ENCODE data around the gene ZRANB1. TPM values are rescaled to one million over a fixed set of nuclear protein-coding genes. Genes with fewer than 3 reads are reported as not detected.
A peak's percentile ranks its signal among the peaks of the same experiment; 100 is the strongest.

Gene ZRANB1
- total RNA-seq, 2 donors from 2014 or later, result 15.0 to 16.0 TPM

DNA sequence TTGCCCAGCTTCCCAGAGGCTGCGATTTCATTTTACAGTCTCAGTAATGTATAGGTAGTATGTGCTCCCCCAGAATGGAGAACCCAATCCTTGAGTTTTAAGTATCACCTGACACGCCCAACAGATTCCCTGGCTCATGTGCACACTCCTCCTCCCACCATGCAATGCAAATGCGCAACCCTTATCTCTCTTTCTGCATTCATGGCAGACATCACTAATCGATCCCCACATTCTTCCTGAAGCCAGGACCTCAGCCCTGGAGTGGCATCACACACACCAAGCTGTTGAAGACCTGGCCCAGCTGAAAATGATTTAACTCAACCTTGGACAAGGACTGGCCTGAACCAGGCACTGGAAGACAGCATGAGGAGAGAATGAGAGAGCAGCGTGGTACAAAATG, 68.4 kb downstream of the ZRANB1 start:
- H3K4me1 Mint-ChIP-seq (ENCODE audit: low read depth), result no peaks in the 10 kb centered on the region
- DNase-seq (no peak), ATAC-seq (replicated peaks in 1 of 2) (no peak)
- no peaks in the 10 kb centered on the region for H3K36me3 Mint-ChIP-seq (ENCODE audit: insufficient read depth in 2 of 2)
- H3K27ac Mint-ChIP-seq, result no peak overlapping the region
- H3K27me3 Mint-ChIP-seq (ENCODE audit: low read depth), result peaks cover 7% of the 10 kb centered on the region
- H3K4me3 Mint-ChIP-seq, result no peak overlapping the region
- H3K9me3 Mint-ChIP-seq, result no peaks in the 10 kb centered on the region

DNA sequence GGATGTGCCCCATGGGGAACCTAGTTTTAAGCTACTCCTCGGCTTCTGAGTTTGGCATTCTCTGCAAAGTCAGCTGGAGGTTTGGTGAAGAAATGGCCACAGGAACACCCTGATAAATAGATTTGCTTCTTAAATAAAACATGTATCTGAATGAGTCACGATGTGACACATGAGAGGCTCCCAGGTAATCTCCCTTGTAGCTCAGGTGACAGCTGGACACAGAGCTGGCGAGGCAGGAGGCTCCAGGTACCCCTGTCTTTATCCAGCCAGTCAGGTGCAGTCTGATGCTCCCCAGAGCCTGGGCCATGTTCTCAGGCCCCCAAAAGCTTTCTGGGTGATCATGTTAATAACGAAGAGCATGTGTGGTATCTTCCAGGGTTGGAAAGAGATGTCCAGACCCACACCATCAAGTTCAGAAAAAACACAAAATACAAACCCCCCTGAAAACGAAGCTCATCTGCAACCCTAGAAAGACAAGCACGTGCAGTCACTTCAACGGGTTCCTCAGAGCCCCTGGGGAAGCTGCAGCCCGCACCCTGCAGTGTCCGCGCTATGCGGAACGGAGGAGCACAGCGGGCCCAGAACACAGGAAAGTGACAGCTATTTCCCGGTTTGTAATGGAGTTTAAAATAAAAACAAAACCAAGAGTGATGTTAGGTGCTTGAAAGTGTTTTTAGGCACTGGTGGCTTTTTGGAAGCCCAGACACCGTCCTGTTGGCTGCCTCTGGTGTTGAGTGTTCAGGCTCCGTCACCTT, 69.4 kb downstream of the ZRANB1 start:
- Mint-ChIP-seq H3K9me3 (no peaks in the 10 kb centered on the region), H3K4me1 (ENCODE audit: low read depth) (no peaks in the 10 kb centered on the region), H3K27me3 (ENCODE audit: low read depth) (peaks cover 11% of the 10 kb centered on the region), H3K36me3 (ENCODE audit: insufficient read depth in 2 of 2) (no peaks in the 10 kb centered on the region), H3K4me3 (no peak overlapping the region), H3K27ac (no peak overlapping the region)
- ATAC-seq (replicated peaks in 1 of 2) (no peak), DNase-seq (no peak)

DNA sequence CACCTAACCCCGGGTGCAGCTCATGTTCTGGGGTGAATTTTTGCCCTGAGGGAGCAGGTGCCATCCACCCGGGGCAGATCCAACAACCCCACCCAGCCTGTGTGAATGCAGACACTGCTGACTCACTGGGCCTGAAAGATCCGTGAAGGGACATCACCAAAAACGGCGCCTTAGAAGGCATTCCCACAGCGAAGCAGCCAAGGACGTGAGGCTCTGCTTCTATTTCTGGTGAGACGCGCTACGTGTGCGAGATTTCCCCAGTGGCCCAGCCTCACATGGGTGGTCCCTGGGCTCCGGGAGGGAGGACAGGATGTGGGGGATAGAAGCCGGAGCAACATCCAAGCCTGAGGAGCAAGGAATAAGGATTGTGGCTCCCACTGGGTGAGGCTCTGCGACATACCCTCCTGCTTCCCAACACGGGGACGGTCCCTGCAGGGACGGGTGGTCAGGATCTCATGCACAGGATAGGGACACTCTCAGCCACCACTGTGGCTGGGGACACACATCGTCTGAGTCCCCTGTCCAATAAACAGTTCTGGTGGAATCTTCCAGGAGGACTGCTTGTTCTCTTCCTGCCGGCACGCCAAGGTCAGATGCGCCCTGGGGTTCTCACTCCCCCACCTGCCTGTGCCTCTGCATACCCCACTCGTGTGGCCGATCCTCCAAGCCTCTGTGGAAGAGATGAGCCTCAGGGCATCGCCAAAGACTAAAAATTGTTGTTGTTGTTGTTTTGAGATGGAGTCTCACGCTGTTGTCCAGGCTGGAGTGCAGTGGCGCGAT, 70.2 kb downstream of the ZRANB1 start:
- H3K4me3 Mint-ChIP-seq, result no peak overlapping the region
- peaks cover 11% of the 10 kb centered on the region for H3K27me3 Mint-ChIP-seq (ENCODE audit: low read depth)
- no peaks in the 10 kb centered on the region for H3K9me3 Mint-ChIP-seq
- no peak for ATAC-seq (replicated peaks in 1 of 2)
- no peak overlapping the region for H3K27ac Mint-ChIP-seq
- no peaks in the 10 kb centered on the region for H3K4me1 Mint-ChIP-seq (ENCODE audit: low read depth)
- H3K36me3 Mint-ChIP-seq (ENCODE audit: insufficient read depth in 2 of 2), result no peaks in the 10 kb centered on the region
- no peak for DNase-seq

GRCh38 chr10:125012851-125013528, 71.1 kb downstream of the ZRANB1 start:
- H3K4me3 Mint-ChIP-seq, result no peak overlapping the region

GRCh38 chr10:125013529-125013872, 71.6 kb downstream of the ZRANB1 start:
- no peaks in the 10 kb centered on the region for H3K9me3 Mint-ChIP-seq
- peaks cover 16% of the 10 kb centered on the region for H3K27me3 Mint-ChIP-seq (ENCODE audit: low read depth)
- no peak for ATAC-seq (replicated peaks in 1 of 2)
- DNase-seq, result no peak
- no peaks in the 10 kb centered on the region for H3K4me1 Mint-ChIP-seq (ENCODE audit: low read depth)
- no peaks in the 10 kb centered on the region for H3K36me3 Mint-ChIP-seq (ENCODE audit: insufficient read depth in 2 of 2)
- no peak overlapping the region for H3K4me3 Mint-ChIP-seq
- H3K27ac Mint-ChIP-seq, result no peak overlapping the region

More at GRCh38 chr10:125012851-125013528, 71.1 kb downstream of the ZRANB1 start:
- no peak for DNase-seq
- no peaks in the 10 kb centered on the region for H3K36me3 Mint-ChIP-seq (ENCODE audit: insufficient read depth in 2 of 2)
- no peaks in the 10 kb centered on the region for H3K4me1 Mint-ChIP-seq (ENCODE audit: low read depth)
- no peak overlapping the region for H3K27ac Mint-ChIP-seq
- no peaks in the 10 kb centered on the region for H3K9me3 Mint-ChIP-seq
- H3K27me3 Mint-ChIP-seq (ENCODE audit: low read depth), result peaks cover 11% of the 10 kb centered on the region
- ATAC-seq (replicated peaks in 1 of 2), result no peak

DNA sequence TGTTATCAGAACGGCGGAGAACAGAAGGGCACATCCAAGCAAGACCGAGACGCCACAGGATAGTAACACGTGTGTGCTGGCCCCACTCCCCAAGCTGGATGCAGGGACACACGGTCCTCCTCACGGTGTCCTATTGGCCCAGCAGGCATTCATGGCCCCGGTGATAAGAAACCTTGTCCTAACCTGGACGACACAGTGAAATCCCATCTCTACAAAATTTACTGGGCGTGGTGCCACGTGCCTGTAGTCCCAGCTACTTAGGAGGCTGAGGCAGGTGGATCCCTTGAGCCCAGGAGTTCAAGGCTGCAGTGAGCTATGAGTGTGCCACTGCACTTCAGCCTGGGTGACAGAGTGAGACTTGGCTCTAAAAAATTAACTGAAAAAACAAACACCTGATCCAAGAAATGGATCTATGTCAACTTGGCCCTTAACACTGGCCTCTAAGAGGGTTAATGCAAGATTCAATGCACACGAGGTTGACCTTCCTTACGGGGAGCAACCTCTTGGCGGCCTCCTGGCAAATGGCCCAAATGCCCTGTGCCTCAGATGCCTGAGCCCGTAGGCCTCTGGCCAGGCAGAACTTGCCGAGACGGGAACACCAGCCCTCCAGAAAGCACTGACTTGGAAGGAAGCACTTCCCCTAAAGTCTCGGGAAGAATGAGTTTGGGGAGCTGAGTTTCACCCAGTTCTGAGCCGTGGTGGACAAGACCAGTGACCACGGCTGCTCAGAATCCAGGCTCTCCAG, 72.3 kb downstream of the ZRANB1 start:
- peaks cover 18% of the 10 kb centered on the region for H3K27me3 Mint-ChIP-seq (ENCODE audit: low read depth)
- H3K27ac Mint-ChIP-seq, result no peak overlapping the region
- H3K4me1 Mint-ChIP-seq (ENCODE audit: low read depth), result no peaks in the 10 kb centered on the region
- no peak overlapping the region for H3K4me3 Mint-ChIP-seq
- no peak for ATAC-seq (replicated peaks in 1 of 2)
- no peaks in the 10 kb centered on the region for H3K9me3 Mint-ChIP-seq
- no peak for DNase-seq
- H3K36me3 Mint-ChIP-seq (ENCODE audit: insufficient read depth in 2 of 2), result no peaks in the 10 kb centered on the region

DNA sequence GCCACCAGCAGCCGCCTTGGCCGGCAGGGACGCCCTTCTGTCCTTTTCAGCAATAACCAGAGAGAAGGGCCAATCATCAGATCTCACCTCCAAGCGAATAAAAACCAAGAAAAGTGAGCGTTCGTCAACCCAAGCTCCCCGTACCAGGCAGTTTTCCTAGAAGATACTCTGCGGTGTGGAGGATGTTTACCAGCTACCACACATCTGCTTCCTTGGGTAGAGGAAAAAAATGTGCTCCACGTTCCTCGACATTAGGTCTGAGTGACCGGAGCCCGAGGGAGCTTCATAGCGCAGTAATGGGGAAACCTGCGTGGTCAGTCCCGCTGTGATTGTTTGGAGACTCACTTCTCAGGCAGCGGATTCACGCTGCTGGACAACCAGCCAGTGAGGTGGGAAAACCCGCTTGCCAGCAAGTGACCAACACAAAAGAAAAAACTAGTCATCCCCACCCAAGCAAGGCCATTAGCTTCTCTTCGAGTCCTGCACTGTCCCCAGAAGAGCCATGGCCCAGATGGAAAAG, 73.0 kb downstream of the ZRANB1 start:
- Mint-ChIP-seq H3K9me3 (no peaks in the 10 kb centered on the region), H3K27me3 (ENCODE audit: low read depth) (peaks cover 18% of the 10 kb centered on the region), H3K36me3 (ENCODE audit: insufficient read depth in 2 of 2) (no peaks in the 10 kb centered on the region), H3K4me1 (ENCODE audit: low read depth) (no peaks in the 10 kb centered on the region), H3K27ac (no peak overlapping the region), H3K4me3 (no peak overlapping the region)
- DNase-seq (no peak), ATAC-seq (replicated peaks in 1 of 2) (no peak)

DNA sequence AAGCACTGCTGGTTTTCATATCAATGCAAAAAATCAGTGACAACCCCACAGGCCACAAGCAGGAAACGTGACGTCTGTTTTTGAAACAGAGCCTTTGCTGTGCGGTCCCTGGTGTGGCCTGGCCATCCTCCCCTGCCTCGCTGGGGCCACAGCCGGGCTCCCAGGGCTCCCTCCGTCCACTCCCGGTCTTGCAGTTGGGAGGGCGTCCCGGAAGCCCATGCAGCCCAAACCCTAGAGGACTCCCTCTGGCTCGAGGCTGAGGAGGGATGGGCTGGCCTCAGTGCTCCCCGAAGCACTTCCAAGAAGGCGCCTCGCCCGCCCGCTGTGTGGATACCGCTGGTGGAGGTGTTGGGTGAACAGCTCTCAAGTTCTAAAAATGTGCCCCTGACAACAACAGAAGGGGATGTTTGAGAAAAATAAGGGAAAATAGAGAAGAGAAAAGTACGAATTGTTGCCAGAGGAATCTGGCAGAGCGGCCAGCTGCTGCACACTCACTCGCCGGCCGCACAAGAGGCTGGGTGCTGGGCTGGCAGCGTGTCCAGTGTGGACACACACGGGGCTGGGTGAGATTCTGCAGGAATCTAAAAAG, 73.5 kb downstream of the ZRANB1 start:
- Mint-ChIP-seq H3K4me3 (no peak overlapping the region), H3K27me3 (ENCODE audit: low read depth) (peaks cover 18% of the 10 kb centered on the region), H3K4me1 (ENCODE audit: low read depth) (no peaks in the 10 kb centered on the region), H3K27ac (no peak overlapping the region), H3K9me3 (no peaks in the 10 kb centered on the region), H3K36me3 (ENCODE audit: insufficient read depth in 2 of 2) (no peaks in the 10 kb centered on the region)
- DNase-seq (no peak), ATAC-seq (replicated peaks in 1 of 2) (peak in 1 of 2 donors; percentile 62)

- DNase-seq (no peak), ATAC-seq (replicated peaks in 1 of 2) (no peak)
- Mint-ChIP-seq H3K4me1 (ENCODE audit: low read depth) (no peaks in the 10 kb centered on the region), H3K4me3 (no peak overlapping the region), H3K36me3 (ENCODE audit: insufficient read depth in 2 of 2) (no peaks in the 10 kb centered on the region), H3K27ac (no peak overlapping the region), H3K9me3 (no peaks in the 10 kb centered on the region), H3K27me3 (ENCODE audit: low read depth) (peaks cover 18% of the 10 kb centered on the region)
These were observed 74.2 kb downstream of the ZRANB1 start for GRCh38 chr10:125016123-125016522.

GRCh38 chr10:125016611-125017202, 74.8 kb downstream of the ZRANB1 start:
- Mint-ChIP-seq H3K27ac (no peak overlapping the region), H3K27me3 (ENCODE audit: low read depth) (peaks cover 18% of the 10 kb centered on the region), H3K36me3 (ENCODE audit: insufficient read depth in 2 of 2) (no peaks in the 10 kb centered on the region), H3K9me3 (no peaks in the 10 kb centered on the region), H3K4me1 (ENCODE audit: low read depth) (no peaks in the 10 kb centered on the region), H3K4me3 (no peak overlapping the region)
- ATAC-seq (replicated peaks in 1 of 2) (no peak), DNase-seq (no peak)

- Mint-ChIP-seq H3K9me3 (no peaks in the 10 kb centered on the region), H3K4me1 (ENCODE audit: low read depth) (no peaks in the 10 kb centered on the region), H3K36me3 (ENCODE audit: insufficient read depth in 2 of 2) (no peaks in the 10 kb centered on the region), H3K4me3 (no peak overlapping the region), H3K27me3 (ENCODE audit: low read depth) (peaks cover 18% of the 10 kb centered on the region), H3K27ac (no peak overlapping the region)
- ATAC-seq (replicated peaks in 1 of 2) (no peak), DNase-seq (no peak)
These were observed 75.8 kb downstream of the ZRANB1 start for GRCh38 chr10:125017547-125018298.
